PC-9 (cell line): Measurements from ENCODE around the gene OSER1. TPM values are rescaled to one million over a fixed set of nuclear protein-coding genes. Genes with fewer than 3 reads are reported as not detected.
A peak's percentile ranks its signal among the peaks of the same experiment; 100 is the strongest.

Experiments
- BruUV-seq: library from RNA; stranded (reverse); fragments of 400-500 nt; replicated peaks from 2 replicates; lab custom pipeline; 2021; lab: Mats Ljungman, UMichigan
- CTCF ChIA-PET: fragments of 300-600 bp; sonication (Branson Sonifier 250); formaldehyde crosslinking; loops from one replicate; lab custom pipeline; 2022; ENCODE audit warnings: antibody characterized with exemption; lab: Charles Lee
- POLR2A ChIA-PET: fragments of 300-600 bp; sonication (Branson Sonifier 250); formaldehyde crosslinking; loops from one replicate; lab custom pipeline; 2022; ENCODE audit warnings: antibody characterized with exemption; ENCODE audit not compliant: unreplicated experiment; lab: Charles Lee
- DNase-seq, 2 experiments: peaks; one replicate each; pipeline versions ENCODE4 v3.0.0 to v3.0.0-alpha.2; 2015 to 2022; ENCODE audit warnings: mixed read lengths in 1 of 2
- H2AFZ ChIP-seq: fragments of 200-600 bp; sonication (generic); 2 replicates; pipeline ENCODE4 v1.8.1; 2017; ENCODE audit warnings: antibody characterized with exemption
- H3F3A ChIP-seq: fragments of 200-600 bp; sonication (generic); 2 replicates; pipeline ENCODE4 v1.8.1; 2017; ENCODE audit warnings: antibody characterized with exemption, mild to moderate bottlenecking, low read depth; ENCODE audit not compliant: insufficient read depth
- H3K27ac ChIP-seq: fragments of 200-600 bp; sonication (generic); 2 replicates; pipeline ENCODE4 v1.6.1; 2016; ENCODE audit warnings: mixed run types
- H3K27me3 ChIP-seq: fragments of 200-600 bp; sonication (generic); 2 replicates; pipeline ENCODE4 v1.6.1; 2016; ENCODE audit warnings: low read depth, mixed run types; ENCODE audit not compliant: insufficient read depth
- H3K36me3 ChIP-seq: fragments of 200-600 bp; sonication (generic); 2 replicates; pipeline ENCODE4 v1.6.1; 2016; ENCODE audit warnings: low read depth, mixed run types
- H3K4me1 ChIP-seq: fragments of 200-600 bp; sonication (generic); replicated peaks from 2 replicates; pipeline ENCODE4 v1.6.1; 2016; ENCODE audit warnings: mixed run types; ENCODE audit not compliant: insufficient read depth
- H3K4me2 ChIP-seq: fragments of 200-600 bp; sonication (generic); 2 replicates; pipeline ENCODE4 v1.6.1; 2017; ENCODE audit warnings: mixed run types
- H3K4me3 ChIP-seq: fragments of 200-600 bp; sonication (generic); 2 replicates; pipeline ENCODE4 v1.6.1; 2016; ENCODE audit warnings: mixed run types
- H3K79me2 ChIP-seq: fragments of 200-600 bp; sonication (generic); 2 replicates; pipeline ENCODE4 v1.6.1; 2017; ENCODE audit warnings: low read depth, mixed run types
- H3K9me2 ChIP-seq: fragments of 200-600 bp; sonication (generic); 2 replicates; pipeline ENCODE4 v1.8.1; 2017; ENCODE audit warnings: mild to moderate bottlenecking; ENCODE audit not compliant: insufficient read depth
- H3K9me3 ChIP-seq: fragments of 200-600 bp; sonication (generic); 2 replicates; pipeline ENCODE4 v1.8.1; 2016; ENCODE audit warnings: low read depth; ENCODE audit not compliant: insufficient read depth
- H4K20me1 ChIP-seq: fragments of 200-600 bp; sonication (generic); 2 replicates; pipeline ENCODE4 v1.8.1; 2017; ENCODE audit not compliant: insufficient read depth
- EZH2 ChIP-seq: fragments of 200-600 bp; sonication (generic); IDR thresholded peaks from 2 replicates; pipeline ENCODE4 v1.8.0; 2017; ENCODE audit warnings: antibody characterized with exemption, low read depth
- intact Hi-C: fragments of 100-400 bp; cut with micrococcal nuclease; formaldehyde crosslinking; loops from one replicate; pipeline ENCODE4 v1.10.0; 2022; ENCODE audit not compliant: unreplicated experiment
- total RNA-seq: library from RNA; stranded (reverse); gene quantifications from 2 replicates; pipeline ENCODE4 v1.2.3, GENCODE V29; 2021
- TF ChIP-seq, protein P1 (sequence below): fragments of 200-600 bp; sonication (generic); conservative IDR thresholded peaks from 2 replicates; pipeline ENCODE4 v1.6.1; 2017; ENCODE audit warnings: mixed run types, antibody characterized with exemption, mild to moderate bottlenecking, moderate library complexity

Gene OSER1
- total RNA-seq, 1 experiment from 2014 or later: 136 TPM

- H3K79me2 ChIP-seq: peaks cover 56% of the 10 kb centered on the region
- peak overlapping the region; percentile 90 for H3K27ac ChIP-seq
- H4K20me1 ChIP-seq: no peaks in the 10 kb centered on the region
- no TSS peak for BruUV-seq
- H3K4me3 ChIP-seq: no peak overlapping the region
- H3K27me3 ChIP-seq: no peaks in the 10 kb centered on the region
- POLR2A ChIA-PET: interaction anchor here (0.6 to 2.0 kb wide), 3 partner anchors 20 to 60 kb away, joined by 5 to 16 read pairs (median 5); partner anchors contain the start of gene OSER1
- CTCF ChIA-PET: no interaction called here
- H2AFZ ChIP-seq: no peak overlapping the region
- intact Hi-C loops: no loop called here
- no peaks in the 10 kb centered on the region for H3K9me3 ChIP-seq
- TF ChIP-seq EZH2: no peak
- TF ChIP-seq, protein P1, sequence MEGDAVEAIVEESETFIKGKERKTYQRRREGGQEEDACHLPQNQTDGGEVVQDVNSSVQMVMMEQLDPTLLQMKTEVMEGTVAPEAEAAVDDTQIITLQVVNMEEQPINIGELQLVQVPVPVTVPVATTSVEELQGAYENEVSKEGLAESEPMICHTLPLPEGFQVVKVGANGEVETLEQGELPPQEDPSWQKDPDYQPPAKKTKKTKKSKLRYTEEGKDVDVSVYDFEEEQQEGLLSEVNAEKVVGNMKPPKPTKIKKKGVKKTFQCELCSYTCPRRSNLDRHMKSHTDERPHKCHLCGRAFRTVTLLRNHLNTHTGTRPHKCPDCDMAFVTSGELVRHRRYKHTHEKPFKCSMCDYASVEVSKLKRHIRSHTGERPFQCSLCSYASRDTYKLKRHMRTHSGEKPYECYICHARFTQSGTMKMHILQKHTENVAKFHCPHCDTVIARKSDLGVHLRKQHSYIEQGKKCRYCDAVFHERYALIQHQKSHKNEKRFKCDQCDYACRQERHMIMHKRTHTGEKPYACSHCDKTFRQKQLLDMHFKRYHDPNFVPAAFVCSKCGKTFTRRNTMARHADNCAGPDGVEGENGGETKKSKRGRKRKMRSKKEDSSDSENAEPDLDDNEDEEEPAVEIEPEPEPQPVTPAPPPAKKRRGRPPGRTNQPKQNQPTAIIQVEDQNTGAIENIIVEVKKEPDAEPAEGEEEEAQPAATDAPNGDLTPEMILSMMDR: no peak
- H3K4me2 ChIP-seq: peak overlapping the region; percentile 69
- no peaks in the 10 kb centered on the region for H3K36me3 ChIP-seq
- peaks cover 88% of the 10 kb centered on the region for H3K4me1 ChIP-seq
- H3K9me2 ChIP-seq: no peaks in the 10 kb centered on the region
- peaks cover 74% of the 10 kb centered on the region for H3F3A ChIP-seq
- no peak for DNase-seq
Measured at GRCh38 chr20:44167736-44168135, 42.8 kb downstream of the OSER1 start.

DNA sequence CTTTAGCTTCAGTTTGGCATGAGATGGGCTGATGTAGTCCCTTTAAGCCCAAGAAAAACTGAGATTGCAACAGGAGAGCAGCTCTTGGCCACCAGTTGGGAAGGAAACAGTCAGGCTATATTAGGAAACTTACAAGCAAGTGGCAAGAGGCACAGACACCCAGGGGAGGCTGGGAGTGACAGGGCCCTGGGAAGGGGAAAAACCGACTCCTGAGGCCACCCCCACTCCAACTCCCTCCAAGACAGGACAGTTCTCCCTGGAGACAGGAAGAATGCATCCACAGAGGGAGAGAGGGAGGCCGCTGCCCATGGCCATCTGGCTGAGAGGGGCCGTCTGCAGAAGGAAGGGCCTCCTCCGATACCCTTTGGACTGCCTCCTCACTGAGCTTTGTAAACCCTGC is 44.1 kb downstream of the OSER1 start:
- no peaks in the 10 kb centered on the region for H3K9me2 ChIP-seq
- peak overlapping the region; percentile 90 for H3K27ac ChIP-seq
- H3K4me1 ChIP-seq: peaks cover 75% of the 10 kb centered on the region
- no peak overlapping the region for H2AFZ ChIP-seq
- CTCF ChIA-PET: interaction anchor here (0.7 to 1.0 kb wide), 2 partner anchors 24 to 50 kb away, joined by 3 to 5 read pairs; no protein-coding TSS in a partner anchor
- H3F3A ChIP-seq: peaks cover 62% of the 10 kb centered on the region
- no peaks in the 10 kb centered on the region for H3K36me3 ChIP-seq
- H3K4me2 ChIP-seq: peak overlapping the region; percentile 69
- intact Hi-C loops: loop anchor here (1.0 kb wide), 3 partner anchors 11 to 21 kb away; partner anchors contain the start of gene JPH2
- BruUV-seq: TSS peak; percentile 80
- H3K27me3 ChIP-seq: no peaks in the 10 kb centered on the region
- peaks cover 44% of the 10 kb centered on the region for H3K79me2 ChIP-seq
- no peaks in the 10 kb centered on the region for H3K9me3 ChIP-seq
- POLR2A ChIA-PET: interaction anchor here (0.5 to 2.0 kb wide), 10 partner anchors 11 to 1651 kb away, joined by 3 to 20 read pairs (median 4); partner anchors contain the start of gene SRSF6
- H4K20me1 ChIP-seq: no peaks in the 10 kb centered on the region
- TF ChIP-seq, protein P1: no peak
- TF ChIP-seq EZH2: no peak
- peak overlapping the region; percentile 11; the same call in 1 of the 2 replicates for H3K4me3 ChIP-seq
- DNase-seq: peak; percentile 57 to 82

- TF ChIP-seq, protein P1: no peak
- no peak for TF ChIP-seq EZH2
- TSS peak; percentile 37 for BruUV-seq
- no peaks in the 10 kb centered on the region for H3K9me3 ChIP-seq
- intact Hi-C loops: loop anchor here (1.0 kb wide), 3 partner anchors 11 to 21 kb away; partner anchors contain the start of gene JPH2
- peaks cover 70% of the 10 kb centered on the region for H3K4me1 ChIP-seq
- DNase-seq: peak; percentile 59 to 99
- H3K4me3 ChIP-seq: peak overlapping the region; percentile 11; the same call in 1 of the 2 replicates
- no peaks in the 10 kb centered on the region for H4K20me1 ChIP-seq
- CTCF ChIA-PET: interaction anchor here (0.7 to 1.4 kb wide), 3 partner anchors 24 to 50 kb away, joined by 3 to 5 read pairs (median 3); no protein-coding TSS in a partner anchor
- no peaks in the 10 kb centered on the region for H3K36me3 ChIP-seq
- H3K4me2 ChIP-seq: peak overlapping the region; percentile 69
- H3K9me2 ChIP-seq: no peaks in the 10 kb centered on the region
- peak overlapping the region; percentile 90 for H3K27ac ChIP-seq
- peaks cover 39% of the 10 kb centered on the region for H3K79me2 ChIP-seq
- no peak overlapping the region for H2AFZ ChIP-seq
- H3K27me3 ChIP-seq: no peaks in the 10 kb centered on the region
- H3F3A ChIP-seq: peaks cover 61% of the 10 kb centered on the region
- POLR2A ChIA-PET: interaction anchor here (0.5 to 2.0 kb wide), 14 partner anchors 11 to 1652 kb away, joined by 3 to 20 read pairs (median 4); partner anchors contain the start of gene SRSF6
Measured at GRCh38 chr20:44166008-44166407, 44.6 kb downstream of the OSER1 start.
